ENCODE measurements around the gene GPR17. TPM values are rescaled to one million over a fixed set of nuclear protein-coding genes. Genes with fewer than 3 reads are reported as not detected.

The GPR17 gene
- total and polyA plus RNA-seq, 12 donors: 0.22 to 16.5 (median 0.46) TPM; not detected in 4

DNA sequence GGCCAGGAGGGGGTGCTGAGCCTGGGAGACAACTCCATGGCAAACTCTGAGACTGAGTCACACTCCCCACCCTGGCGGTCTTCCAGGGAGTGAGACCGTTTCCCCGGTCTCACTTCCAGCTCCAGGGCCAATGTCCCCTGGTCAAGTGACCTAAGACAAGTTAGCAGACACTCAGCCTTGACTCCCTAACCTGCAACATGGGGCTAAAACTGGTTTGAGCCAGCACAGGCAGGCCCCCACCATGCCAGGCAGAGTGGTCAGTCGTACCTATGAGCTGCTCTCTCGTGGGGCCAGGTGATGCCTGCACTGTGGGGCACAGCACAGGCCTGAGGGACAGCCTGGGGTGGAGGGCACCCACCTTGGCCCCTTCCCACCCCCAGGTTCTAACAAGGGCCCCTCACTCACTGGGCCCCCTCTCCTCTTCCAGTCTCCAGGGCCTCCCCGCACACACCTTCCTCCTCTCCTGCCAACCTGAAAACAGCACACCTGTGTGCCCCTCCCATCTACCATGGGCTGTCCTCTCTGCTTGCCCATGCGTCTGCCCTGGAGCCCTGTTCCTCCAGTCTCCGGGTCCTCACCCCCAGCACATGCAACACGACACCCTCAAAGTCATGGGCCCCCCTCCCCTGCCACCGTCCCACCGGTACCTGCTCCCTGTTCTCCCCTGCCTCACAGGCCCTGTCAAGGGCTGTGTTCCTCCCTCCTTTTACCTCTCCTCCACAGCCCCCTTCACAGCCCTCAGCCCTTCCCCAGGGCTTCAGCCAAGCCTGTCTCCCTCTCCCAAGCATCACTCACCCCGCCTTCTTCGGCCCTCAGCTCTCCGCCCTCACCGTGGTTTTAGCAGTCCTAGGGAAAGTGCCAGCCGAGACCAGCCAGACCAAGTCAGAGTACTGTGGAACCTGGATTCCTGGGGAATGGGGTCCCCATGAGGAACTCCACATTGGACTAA lies 1.6 kb downstream of the GPR17 start:
- ATAC-seq: peak in 5 of 8 donors; percentile 7 to 48 (median 27)
- no peak for TF ChIP-seq CTCF (IDR thresholded peaks at IDR 0.05)
- intact Hi-C loops (cut with DNase I): loop anchor here in 4 of 10 donors (5.0 to 10.0 kb wide), 3 partner anchors 47 to 123 kb away; partner anchors contain the start of gene IWS1 (in 1 of the 4)
- Histone ChIP-seq H3K27ac (peak overlapping the region; percentile 40 to 81 (median 70)), H3K9me3 (no peaks in the 10 kb centered on the region), H3K36me3 (peaks cover 0 to 46% (median 0%) of the 10 kb centered on the region in 9 donors), H3K27me3 (no peaks in the 10 kb centered on the region), H3K4me1 (peaks cover 56 to 98% (median 84%) of the 10 kb centered on the region in 9 donors), H3K4me3 (no peak overlapping the region)
- 64% methylated on average over 16 of the region's 16 CpGs for WGBS, 2 donors
- DNase-seq: peak; percentile 56 to 64

- intact Hi-C loops (cut with DNase I): loop anchor here in 4 of 10 donors (5.0 to 10.0 kb wide), 3 partner anchors 46 to 124 kb away; partner anchors contain the start of gene IWS1 (in 1 of the 4)
- H3K4me1 ChIP-seq: peaks cover 58 to 98% (median 84%) of the 10 kb centered on the region in 9 donors
- no peaks in the 10 kb centered on the region for H3K27me3 ChIP-seq
- H3K27ac ChIP-seq: peak overlapping the region in 9 of 10 donors; percentile 40 to 81 (median 74)
- no peak overlapping the region for H3K4me3 ChIP-seq
- no peak for TF ChIP-seq CTCF (IDR thresholded peaks at IDR 0.05)
- DNase-seq (no peak), ATAC-seq (no peak)
- H3K36me3 ChIP-seq: peaks cover 0 to 47% (median 0%) of the 10 kb centered on the region in 9 donors
- WGBS, 2 donors: 85 to 86% methylated on average over 6 of the region's 6 CpGs
- H3K9me3 ChIP-seq: no peaks in the 10 kb centered on the region
Observed at GRCh38 chr2:127648321-127648720, 2.4 kb downstream of the GPR17 start.

- WGBS, 2 donors: 57 to 80% methylated on average over 11 to 12 of the region's 12 CpGs
- Histone ChIP-seq H3K9me3 (no peaks in the 10 kb centered on the region), H3K4me3 (no peak overlapping the region), H3K4me1 (peaks cover 62 to 98% (median 84%) of the 10 kb centered on the region in 9 donors), H3K36me3 (peaks cover 0 to 47% (median 2%) of the 10 kb centered on the region in 9 donors), H3K27me3 (no peaks in the 10 kb centered on the region), H3K27ac (peak overlapping the region; percentile 42 to 95 (median 83))
- intact Hi-C loops (cut with DNase I): loop anchor here in 5 of 10 donors (1.0 to 10.0 kb wide), 4 partner anchors 46 to 124 kb away; partner anchors contain the start of gene IWS1 (in 1 of the 5)
- DNase-seq: peak in 1 of 2 donors; percentile 64
- no peak for TF ChIP-seq CTCF (IDR thresholded peaks at IDR 0.05)
- peak in 2 of 8 donors; percentile 45 to 57 for ATAC-seq
Observed at GRCh38 chr2:127649100-127649611, 3.2 kb downstream of the GPR17 start.

DNA sequence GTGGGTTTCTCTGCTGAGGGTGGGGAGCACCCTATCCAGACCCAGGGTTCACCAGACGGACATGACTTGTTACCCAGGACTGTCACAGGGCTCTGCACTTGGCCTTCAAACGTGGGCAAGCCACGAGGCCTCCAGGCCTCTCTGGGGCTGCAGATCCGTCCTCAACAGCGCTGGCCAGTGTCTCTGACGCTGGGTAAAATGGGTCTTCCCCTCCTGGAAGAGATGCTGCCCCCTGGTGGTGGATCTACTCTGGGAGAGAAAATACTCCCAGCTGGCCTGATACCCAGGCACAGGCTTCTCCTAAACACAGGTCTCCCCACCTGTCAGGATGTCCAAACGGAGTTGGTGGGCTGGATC lies 3.7 kb downstream of the GPR17 start:
- peak; percentile 85 to 93 (median 89) for TF ChIP-seq CTCF (IDR thresholded peaks at IDR 0.05)
- H3K9me3 ChIP-seq: no peaks in the 10 kb centered on the region
- peak; percentile 0 to 51 (median 31) for ATAC-seq
- no peaks in the 10 kb centered on the region for H3K27me3 ChIP-seq
- H3K36me3 ChIP-seq: peaks cover 0 to 47% (median 3%) of the 10 kb centered on the region in 9 donors
- WGBS, 2 donors: 12 to 19% methylated on average over 7 of the region's 7 CpGs
- DNase-seq: peak; percentile 76 to 88
- intact Hi-C loops (cut with DNase I): loop anchor here in 5 of 10 donors (1.0 to 10.0 kb wide), 4 partner anchors 45 to 125 kb away; partner anchors contain the start of gene IWS1 (in 1 of the 5)
- H3K4me3 ChIP-seq: no peak overlapping the region
- peaks cover 66 to 98% (median 86%) of the 10 kb centered on the region in 9 donors for H3K4me1 ChIP-seq
- peak overlapping the region; percentile 42 to 95 (median 83) for H3K27ac ChIP-seq
